H9 (cell line): ENCODE results near the gene NACC1. TPM values are rescaled to one million over a fixed set of nuclear protein-coding genes. Genes with fewer than 3 reads are reported as not detected.

ENCODE experiments used
- DNase-seq: peaks from one replicate; pipeline ENCODE4 v3.0.0-alpha.2; 2017
- H2AFZ ChIP-seq: one replicate; pipeline ENCODE4 v1.6.1; 2013; ENCODE audit warnings: mild to moderate bottlenecking, low read length, control low read depth, moderate library complexity
- H2AK5ac ChIP-seq: 2 replicates; pipeline ENCODE4 v1.6.1; 2013; ENCODE audit warnings: low read length, control low read depth, mixed read lengths; ENCODE audit not compliant: insufficient read length
- H2BK120ac ChIP-seq: one replicate; pipeline ENCODE4 v1.6.1; 2013; ENCODE audit warnings: low read depth, mild to moderate bottlenecking, low read length, control low read depth, inconsistent platforms; ENCODE audit not compliant: poor library complexity, severe bottlenecking
- H2BK12ac ChIP-seq: 2 replicates; pipeline ENCODE4 v1.6.1; 2013; ENCODE audit warnings: low read length, control low read depth, mixed read lengths, low read depth; ENCODE audit not compliant: insufficient read length
- H2BK15ac ChIP-seq: 2 replicates; pipeline ENCODE4 v1.6.1; 2013; ENCODE audit warnings: low read depth, low read length, control low read depth
- H2BK20ac ChIP-seq: one replicate; pipeline ENCODE4 v1.6.1; 2013; ENCODE audit warnings: low read depth, mild to moderate bottlenecking, low read length, control low read depth, inconsistent platforms; ENCODE audit not compliant: poor library complexity, severe bottlenecking
- H2BK5ac ChIP-seq: 2 replicates; pipeline ENCODE4 v1.6.1; 2013; ENCODE audit warnings: low read length, control low read depth, mixed read lengths; ENCODE audit not compliant: insufficient read length
- H3K14ac ChIP-seq: 2 replicates; pipeline ENCODE4 v1.6.1; 2013; ENCODE audit warnings: low read length, control low read depth; ENCODE audit not compliant: insufficient read depth
- H3K18ac ChIP-seq: 2 replicates; pipeline ENCODE4 v1.6.1; 2013; ENCODE audit warnings: low read depth, mild to moderate bottlenecking, mixed read lengths, low read length, control low read depth; ENCODE audit not compliant: insufficient read length
- H3K23ac ChIP-seq: 2 replicates; pipeline ENCODE4 v1.6.1; 2013; ENCODE audit warnings: low read length, control low read depth, mixed read lengths, low read depth; ENCODE audit not compliant: insufficient read length
- H3K23me2 ChIP-seq: 2 replicates; pipeline ENCODE4 v1.6.1; 2013; ENCODE audit warnings: low read depth, mild to moderate bottlenecking, mixed read lengths, low read length, control low read depth; ENCODE audit not compliant: insufficient read length, poor library complexity, severe bottlenecking
- H3K27ac ChIP-seq: 2 replicates; pipeline ENCODE4 v1.5.1; 2013; ENCODE audit warnings: low read length, control low read depth, mixed read lengths, low read depth; ENCODE audit not compliant: insufficient read length
- H3K27me3 ChIP-seq: 2 replicates; pipeline ENCODE4 v1.6.1; 2013; ENCODE audit warnings: low read length, control low read depth, inconsistent platforms; ENCODE audit not compliant: insufficient read depth
- H3K4ac ChIP-seq: 2 replicates; pipeline ENCODE4 v1.6.1; 2013; ENCODE audit warnings: low read depth, mild to moderate bottlenecking, control low read depth, inconsistent platforms, low read length, moderate library complexity
- H3K4me1 ChIP-seq: 2 replicates; pipeline ENCODE4 v1.6.1; 2013; ENCODE audit warnings: low read length, control low read depth, inconsistent platforms; ENCODE audit not compliant: insufficient read depth
- H3K4me2 ChIP-seq: 2 replicates; pipeline ENCODE4 v1.6.1; 2013; ENCODE audit warnings: low read length, control low read depth, mixed read lengths; ENCODE audit not compliant: insufficient read length, insufficient read depth
- H3K56ac ChIP-seq: 2 replicates; pipeline ENCODE4 v1.6.1; 2013; ENCODE audit warnings: low read depth, mild to moderate bottlenecking, mixed read lengths, low read length, control low read depth; ENCODE audit not compliant: insufficient read length
- H3K79me1 ChIP-seq: 2 replicates; pipeline ENCODE4 v1.6.1; 2013; ENCODE audit warnings: low read depth, mild to moderate bottlenecking, moderate library complexity, low read length, control low read depth, inconsistent platforms; ENCODE audit not compliant: insufficient read depth, poor library complexity, severe bottlenecking
- H3K79me2 ChIP-seq: 2 replicates; pipeline ENCODE4 v1.6.1; 2013; ENCODE audit warnings: low read length, control low read depth, inconsistent platforms; ENCODE audit not compliant: insufficient read depth
- H3K9ac ChIP-seq: 2 replicates; pipeline ENCODE4 v1.6.1; 2013; ENCODE audit warnings: low read length, control low read depth, mixed read lengths; ENCODE audit not compliant: insufficient read length; ENCODE audit errors: extremely low read depth
- H3K9me3 ChIP-seq: one replicate; pipeline ENCODE4 v1.6.1; 2013; ENCODE audit warnings: low read depth, low read length, inconsistent platforms; ENCODE audit not compliant: control insufficient read depth
- H3T11ph ChIP-seq: one replicate; pipeline ENCODE4 v1.6.1; 2013; ENCODE audit warnings: mild to moderate bottlenecking, low read length, control low read depth, inconsistent platforms
- H4K20me1 ChIP-seq: one replicate; pipeline ENCODE4 v1.6.1; 2013; ENCODE audit not compliant: control insufficient read depth, insufficient read length, insufficient read depth
- H4K5ac ChIP-seq: 2 replicates; pipeline ENCODE4 v1.6.1; 2013; ENCODE audit warnings: low read depth, mild to moderate bottlenecking, mixed read lengths, low read length, control low read depth; ENCODE audit not compliant: insufficient read length
- H4K8ac ChIP-seq: replicated peaks from 2 replicates; pipeline ENCODE4 v1.6.1; 2013; ENCODE audit warnings: low read length, control low read depth, mixed read lengths, low read depth; ENCODE audit not compliant: insufficient read length
- H4K91ac ChIP-seq: 2 replicates; pipeline ENCODE4 v1.6.1; 2013; ENCODE audit warnings: low read depth, mild to moderate bottlenecking, moderate library complexity, mixed read lengths, low read length, control low read depth; ENCODE audit not compliant: insufficient read length
- H3K27ac Mint-ChIP-seq, 3 experiments: 2 replicates in 2 of 3; 3 replicates in 1 of 3; pipeline ENCODE4 v1.8.0; 2020 to 2021; ENCODE audit warnings: mixed read lengths in 3 of 3, mild to moderate bottlenecking in 1 of 3, moderate library complexity in 1 of 3
- H3K27me3 Mint-ChIP-seq: 2 replicates; pipeline ENCODE4 v1.8.0; 2021; ENCODE audit warnings: low read depth, mild to moderate bottlenecking, moderate library complexity, mixed read lengths
- H3K36me3 Mint-ChIP-seq, 3 experiments: 2 replicates in 2 of 3; 3 replicates in 1 of 3; pipeline ENCODE4 v1.8.0; 2020 to 2021; ENCODE audit warnings: low read depth in 3 of 3, mixed read lengths in 3 of 3; ENCODE audit not compliant: insufficient read depth in 1 of 3
- H3K4me1 Mint-ChIP-seq, 2 experiments: 2 replicates each; pipeline ENCODE4 v1.8.0; 2020; ENCODE audit warnings: mixed read lengths in 2 of 2
- H3K4me3 Mint-ChIP-seq, 2 experiments: 2 replicates in 1 of 2; 3 replicates in 1 of 2; pipeline ENCODE4 v1.8.0; 2020 to 2021; ENCODE audit warnings: mild to moderate bottlenecking in 2 of 2, mixed read lengths in 2 of 2, moderate library complexity in 1 of 2
- H3K9me3 Mint-ChIP-seq, 2 experiments: 2 replicates in 1 of 2; 3 replicates in 1 of 2; pipeline ENCODE4 v1.8.0; 2020; ENCODE audit warnings: mild to moderate bottlenecking in 2 of 2, mixed read lengths in 2 of 2, moderate library complexity in 1 of 2
- WGBS: extraction: QIAGEN DNeasy Blood & Tissue Kit; methylation state at CpG from one replicate; pipeline ENCODE4 v1.1.7; 2013; ENCODE audit warnings: missing lambda C conversion rate, low lambda C conversion rate, mixed read lengths; ENCODE audit not compliant: insufficient read length; ENCODE audit errors: extremely low coverage; 5-methylcytosine and 5-hydroxymethylcytosine counted together
- total RNA-seq: library from RNA; stranded (reverse); gene quantifications from 2 replicates; pipeline ENCODE4 v1.2.1, GENCODE V29; 2021
- TF ChIP-seq, protein P1 (sequence below): fragments of 200-600 bp; sonication (generic); conservative IDR thresholded peaks from 3 replicates; pipeline ENCODE4 v1.8.0; 2021; ENCODE audit warnings: antibody characterized with exemption, mild to moderate bottlenecking

NACC1 gene
- total RNA-seq, 1 experiment from 2014 or later, result 198 TPM

DNA sequence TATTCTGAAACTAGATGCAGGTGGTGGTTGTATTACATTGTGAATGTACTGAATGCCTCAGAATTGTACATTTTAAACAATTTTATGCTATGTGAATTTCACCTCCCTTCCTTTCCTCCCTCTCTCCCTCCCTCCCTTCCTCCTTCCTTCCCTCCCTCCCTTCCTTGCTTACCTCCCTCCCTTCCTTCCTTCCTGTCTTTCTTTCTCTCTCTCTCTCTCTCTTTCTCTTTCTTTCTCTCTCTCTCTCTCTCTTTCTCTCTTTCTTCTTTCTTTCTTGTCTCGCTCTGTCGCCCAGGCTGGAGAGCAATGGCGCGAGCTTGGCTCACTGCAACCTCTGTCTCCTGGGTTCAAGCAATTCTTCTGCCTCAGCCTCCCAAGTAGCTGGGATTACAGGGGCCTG lies 69.4 kb downstream of the NACC1 start:
- no peak overlapping the region for H3K14ac ChIP-seq
- peaks cover 0 to 4% (median 3%) of the 10 kb centered on the region in 3 experiments; a peak in 3 of 7 replicates for H3K36me3 Mint-ChIP-seq
- no peak overlapping the region for H3K9ac ChIP-seq
- H2BK15ac ChIP-seq, result no peak overlapping the region
- H3K18ac ChIP-seq, result no peak overlapping the region
- H2AK5ac ChIP-seq, result no peak overlapping the region
- no peaks in the 10 kb centered on the region for H3K4me1 ChIP-seq
- no peak overlapping the region for H3K4me2 ChIP-seq
- H4K5ac ChIP-seq, result no peak overlapping the region
- no peak overlapping the region for H3T11ph ChIP-seq
- H4K8ac ChIP-seq, result no peak overlapping the region
- no peaks in the 10 kb centered on the region for H4K20me1 ChIP-seq
- no peak overlapping the region for H4K91ac ChIP-seq
- no peak overlapping the region for H3K56ac ChIP-seq
- H3K9me3 Mint-ChIP-seq, result no peaks in the 10 kb centered on the region
- no peaks in the 10 kb centered on the region for H3K79me1 ChIP-seq
- no peak overlapping the region for H3K27ac ChIP-seq
- no peak overlapping the region for H3K4ac ChIP-seq
- H2BK12ac ChIP-seq, result no peak overlapping the region
- TF ChIP-seq, protein P1, sequence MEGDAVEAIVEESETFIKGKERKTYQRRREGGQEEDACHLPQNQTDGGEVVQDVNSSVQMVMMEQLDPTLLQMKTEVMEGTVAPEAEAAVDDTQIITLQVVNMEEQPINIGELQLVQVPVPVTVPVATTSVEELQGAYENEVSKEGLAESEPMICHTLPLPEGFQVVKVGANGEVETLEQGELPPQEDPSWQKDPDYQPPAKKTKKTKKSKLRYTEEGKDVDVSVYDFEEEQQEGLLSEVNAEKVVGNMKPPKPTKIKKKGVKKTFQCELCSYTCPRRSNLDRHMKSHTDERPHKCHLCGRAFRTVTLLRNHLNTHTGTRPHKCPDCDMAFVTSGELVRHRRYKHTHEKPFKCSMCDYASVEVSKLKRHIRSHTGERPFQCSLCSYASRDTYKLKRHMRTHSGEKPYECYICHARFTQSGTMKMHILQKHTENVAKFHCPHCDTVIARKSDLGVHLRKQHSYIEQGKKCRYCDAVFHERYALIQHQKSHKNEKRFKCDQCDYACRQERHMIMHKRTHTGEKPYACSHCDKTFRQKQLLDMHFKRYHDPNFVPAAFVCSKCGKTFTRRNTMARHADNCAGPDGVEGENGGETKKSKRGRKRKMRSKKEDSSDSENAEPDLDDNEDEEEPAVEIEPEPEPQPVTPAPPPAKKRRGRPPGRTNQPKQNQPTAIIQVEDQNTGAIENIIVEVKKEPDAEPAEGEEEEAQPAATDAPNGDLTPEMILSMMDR, result no peak
- no peak overlapping the region for H2BK20ac ChIP-seq
- H2BK5ac ChIP-seq, result no peak overlapping the region
- DNase-seq, result no peak
- H3K9me3 ChIP-seq, result no peaks in the 10 kb centered on the region
- no peaks in the 10 kb centered on the region for H3K23me2 ChIP-seq
- H2BK120ac ChIP-seq, result no peak overlapping the region
- peak overlapping the region in 1 of 3 experiments; percentile 65; a peak in 2 of 7 replicates for H3K27ac Mint-ChIP-seq
- no peaks in the 10 kb centered on the region for H3K79me2 ChIP-seq
- H3K27me3 Mint-ChIP-seq, result no peaks in the 10 kb centered on the region
- no CpG with 5 or more reads among the region's 4 CpGs for WGBS
- no peak overlapping the region for H3K23ac ChIP-seq
- H3K4me1 Mint-ChIP-seq, result no peaks in the 10 kb centered on the region
- no peaks in the 10 kb centered on the region for H3K27me3 ChIP-seq
- H2AFZ ChIP-seq, result no peak overlapping the region
- H3K4me3 Mint-ChIP-seq, result no peak overlapping the region
